ENCODE data around the gene DND1.

The DND1 gene

GRCh38 chr5:140673187-140673976, at the start of gene DND1:
TSS of gene DND1 (minus strand) at chr5:140673576. CDS start at chr5:140673542, 34 bp downstream.
- in situ Hi-C loops (cut with MboI; ENCODE audit: low sequenced_read_pairs), result no loop called here

DNA sequence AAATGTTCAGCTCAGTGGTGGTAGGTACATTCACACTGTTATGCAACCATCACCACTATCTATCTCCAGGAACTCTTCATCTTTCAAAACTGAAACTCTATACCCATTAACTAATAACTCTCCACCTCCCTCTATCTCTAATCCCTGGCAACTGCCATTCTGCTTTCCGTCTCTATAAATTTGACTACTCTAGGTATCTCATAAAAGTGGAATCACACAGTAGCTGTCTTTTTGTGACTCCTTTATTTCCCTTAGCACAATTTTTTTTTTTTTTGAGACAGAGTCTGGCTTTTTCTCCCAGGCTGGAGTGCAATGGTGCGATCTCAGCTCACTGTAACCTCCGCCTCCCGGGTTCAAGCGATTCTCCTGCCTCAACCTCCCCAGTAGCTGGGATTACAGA, 48.0 kb upstream of the DND1 start:
- in situ Hi-C loops (cut with MboI; ENCODE audit: low sequenced_read_pairs), result loop anchor here (25.0 kb wide), 2 partner anchors 359 to 484 kb away; partner anchors contain the start of gene SLC4A9

GRCh38 chr5:140720738-140721137, 47.4 kb upstream of the DND1 start:
- in situ Hi-C loops (cut with MboI; ENCODE audit: low sequenced_read_pairs), result loop anchor here (25.0 kb wide), 2 partner anchors 358 to 483 kb away; partner anchors contain the start of gene SLC4A9

GRCh38 chr5:140718266-140718592, 44.9 kb upstream of the DND1 start:
- in situ Hi-C loops (cut with MboI; ENCODE audit: low sequenced_read_pairs), result loop anchor here (25.0 kb wide), 2 partner anchors 356 to 481 kb away; partner anchors contain the start of gene SLC4A9

- in situ Hi-C loops (cut with MboI; ENCODE audit: low sequenced_read_pairs), result loop anchor here (25.0 kb wide), 2 partner anchors 354 to 479 kb away; partner anchors contain the start of gene SLC4A9
Measured at GRCh38 chr5:140716238-140716637, 42.9 kb upstream of the DND1 start.

DNA sequence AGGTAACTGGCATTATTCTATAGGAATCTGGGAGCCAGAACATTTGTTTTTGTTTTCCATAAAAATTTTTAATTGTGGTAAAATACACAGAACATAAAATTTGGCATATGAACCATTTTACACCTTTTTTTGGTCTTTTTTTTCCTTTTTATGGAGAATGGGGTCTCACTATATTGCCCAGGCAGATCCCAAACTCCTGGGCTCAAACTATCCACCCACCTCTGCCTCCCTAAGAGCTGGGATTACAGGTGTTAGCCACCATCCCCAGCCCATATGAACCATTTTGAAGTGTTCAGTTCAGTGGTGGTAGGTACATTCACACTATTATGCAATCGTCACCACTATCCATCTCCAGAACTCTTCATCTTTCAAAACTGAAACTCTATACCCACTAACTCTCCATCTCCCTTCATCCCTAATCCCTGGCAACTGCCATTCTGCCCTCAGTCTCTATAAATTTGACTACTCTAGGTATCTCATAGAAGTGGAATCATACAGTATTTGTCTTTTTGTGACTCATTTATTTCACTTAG, 40.3 kb upstream of the DND1 start:
- in situ Hi-C loops (cut with MboI; ENCODE audit: low sequenced_read_pairs), result loop anchor here (25.0 kb wide), 2 partner anchors 351 to 476 kb away; partner anchors contain the start of gene SLC4A9

DNA sequence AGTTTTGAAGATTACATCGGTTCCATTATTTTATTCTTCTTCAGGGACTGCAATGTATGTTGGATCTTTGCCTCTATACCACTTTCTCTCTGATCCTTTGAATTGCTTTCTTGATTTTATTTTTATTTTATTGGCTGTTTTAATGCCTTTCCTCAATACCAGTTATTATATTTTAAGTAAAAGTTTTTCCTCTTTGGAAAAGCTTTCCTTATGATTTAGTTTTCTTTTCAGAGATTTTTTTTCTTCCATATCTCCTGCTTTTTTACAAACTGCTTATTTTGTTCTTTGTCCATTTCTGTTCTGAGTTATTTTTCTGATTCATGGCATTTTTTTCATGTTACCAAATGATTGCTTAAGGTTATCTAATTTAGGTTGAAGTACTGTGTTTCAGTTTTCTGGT, 38.4 kb upstream of the DND1 start:
- in situ Hi-C loops (cut with MboI; ENCODE audit: low sequenced_read_pairs), result loop anchor here (25.0 kb wide), 2 partner anchors 349 to 474 kb away; partner anchors contain the start of gene SLC4A9

DNA sequence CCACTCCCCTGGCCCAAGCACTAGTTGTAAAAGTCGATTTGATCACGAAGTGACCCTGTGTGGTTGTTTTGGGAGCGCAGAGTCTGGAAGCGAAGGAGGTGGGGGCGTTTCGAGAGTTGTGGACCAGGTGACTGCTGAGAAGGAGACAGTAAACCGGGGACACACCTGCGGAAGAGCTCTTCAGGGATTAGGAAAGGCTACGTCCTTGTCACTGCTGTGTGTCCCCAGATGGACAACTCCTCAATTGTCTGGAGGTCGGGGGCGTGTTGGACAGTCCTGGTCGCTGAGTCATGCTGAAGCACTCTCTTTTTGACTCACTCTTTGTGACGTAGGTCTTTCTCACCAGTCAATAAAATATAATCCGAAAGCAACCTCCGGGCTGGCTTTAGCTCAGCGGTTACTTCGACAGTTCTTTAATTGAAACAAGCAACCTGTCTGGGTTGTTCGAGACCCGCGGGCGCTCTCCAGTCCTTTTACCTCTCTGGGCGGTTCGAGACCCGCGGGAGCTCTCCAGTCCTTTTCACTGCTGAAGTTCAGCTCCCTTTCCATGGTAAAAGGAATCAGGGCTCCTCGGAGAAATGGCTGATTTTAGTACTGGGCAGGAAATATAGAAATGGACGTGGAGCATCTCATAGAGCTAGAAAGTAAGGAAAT, 37.6 kb upstream of the DND1 start:
- in situ Hi-C loops (cut with MboI; ENCODE audit: low sequenced_read_pairs), result loop anchor here (25.0 kb wide), 2 partner anchors 349 to 474 kb away; partner anchors contain the start of gene SLC4A9

- in situ Hi-C loops (cut with MboI; ENCODE audit: low sequenced_read_pairs), result loop anchor here (25.0 kb wide), 2 partner anchors 346 to 471 kb away; partner anchors contain the start of gene SLC4A9
Measured at GRCh38 chr5:140708787-140709186, 35.4 kb upstream of the DND1 start.

DNA sequence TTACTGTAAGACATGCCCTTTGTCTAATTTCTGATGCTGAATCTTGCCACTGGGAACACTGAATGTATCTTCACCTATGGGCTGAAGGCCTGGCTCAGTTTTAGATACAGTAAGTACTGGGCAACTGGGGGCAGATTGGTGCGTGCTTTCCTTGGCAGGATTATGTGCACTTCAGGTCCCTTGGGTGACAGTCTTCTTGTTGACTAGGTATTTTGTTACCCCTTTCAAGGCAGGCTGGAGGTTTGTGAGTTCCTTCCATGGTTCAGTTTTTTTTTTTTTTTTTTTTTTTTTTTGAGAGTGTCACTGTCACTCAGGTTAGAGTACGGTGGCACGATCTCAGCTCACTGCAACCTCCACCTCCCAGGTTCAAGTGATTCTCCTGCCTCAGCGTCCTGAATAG, 34.4 kb upstream of the DND1 start:
- in situ Hi-C loops (cut with MboI; ENCODE audit: low sequenced_read_pairs), result loop anchor here (25.0 kb wide), 2 partner anchors 346 to 471 kb away; partner anchors contain the start of gene SLC4A9

DNA sequence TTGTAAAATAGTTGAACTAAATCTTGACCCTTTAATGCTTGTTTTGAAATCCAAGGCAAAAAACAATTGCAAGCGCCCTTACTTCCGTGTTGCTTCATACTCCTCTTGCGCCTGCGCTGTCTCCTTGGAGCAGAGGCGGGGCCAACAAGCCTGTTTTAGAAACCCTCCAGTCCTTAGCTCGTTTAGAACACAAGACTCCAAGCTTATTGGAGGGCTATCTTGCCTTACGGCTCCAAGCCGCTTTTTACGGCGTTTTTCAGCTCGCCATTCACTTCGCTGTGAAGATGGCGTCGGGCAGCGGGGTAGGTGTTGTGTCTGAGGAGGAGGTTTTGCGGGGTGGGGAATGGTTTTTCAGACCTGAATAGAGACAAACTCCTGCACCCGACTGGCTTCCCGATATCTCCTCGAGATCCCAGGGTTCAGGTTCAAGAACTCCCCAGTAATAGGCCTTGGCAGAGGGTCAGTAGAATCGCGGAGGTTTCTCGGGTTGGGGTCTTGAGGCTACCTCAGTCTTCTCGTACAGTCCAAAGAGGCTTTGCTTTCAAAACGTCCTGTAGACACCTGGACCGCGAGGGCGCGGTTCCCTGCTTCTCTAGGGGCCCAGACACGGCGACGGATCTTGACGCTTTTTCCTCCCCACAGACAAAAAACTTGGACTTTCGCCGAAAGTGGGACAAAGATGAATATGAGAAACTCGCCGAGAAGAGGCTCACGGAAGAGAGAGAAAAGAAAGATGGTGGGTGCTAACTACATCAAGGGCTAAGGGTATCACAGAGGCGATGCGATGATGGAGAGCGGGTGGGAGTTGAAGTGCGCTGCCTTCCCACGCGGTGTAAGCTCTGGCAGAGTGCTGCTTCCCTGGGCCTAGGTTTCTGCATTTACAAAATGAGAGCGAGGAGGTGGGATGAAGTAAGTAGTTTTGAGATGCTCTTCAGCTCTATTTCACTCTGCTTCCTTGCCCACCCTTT, 27.1 kb upstream of the DND1 start, which contains the start of gene ZMAT2:
ZMAT2 (plus strand) TSS at position 271 of the 968 bp plus-strand sequence; CDS start at position 285, 14 bp downstream.
- in situ Hi-C loops (cut with MboI; ENCODE audit: low sequenced_read_pairs), result loop anchor here (25.0 kb wide), 2 partner anchors 338 to 463 kb away; partner anchors contain the start of gene SLC4A9

GRCh38 chr5:140696891-140697492, 23.6 kb upstream of the DND1 start:
- in situ Hi-C loops (cut with MboI; ENCODE audit: low sequenced_read_pairs), result no loop called here

DNA sequence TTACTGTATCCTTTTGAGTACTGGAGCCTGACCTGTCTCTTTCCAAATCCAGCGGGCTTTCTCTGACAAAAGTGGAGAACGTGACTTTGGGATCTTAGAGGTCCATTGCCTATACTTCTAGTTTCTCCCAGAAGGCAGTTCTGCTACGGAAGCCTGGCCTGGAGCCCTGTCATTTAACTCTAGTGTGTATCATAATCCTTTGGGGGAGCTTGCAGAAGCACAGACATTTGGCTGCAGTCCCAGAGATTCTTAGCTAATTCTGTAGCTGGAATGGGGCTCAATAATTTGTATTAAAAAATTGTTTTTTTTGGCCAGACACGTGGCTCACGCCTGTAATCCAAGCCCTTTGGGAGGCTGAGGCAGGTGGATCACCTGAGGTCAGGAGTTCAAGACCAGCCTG, 20.9 kb upstream of the DND1 start:
- in situ Hi-C loops (cut with MboI; ENCODE audit: low sequenced_read_pairs), result no loop called here

DNA sequence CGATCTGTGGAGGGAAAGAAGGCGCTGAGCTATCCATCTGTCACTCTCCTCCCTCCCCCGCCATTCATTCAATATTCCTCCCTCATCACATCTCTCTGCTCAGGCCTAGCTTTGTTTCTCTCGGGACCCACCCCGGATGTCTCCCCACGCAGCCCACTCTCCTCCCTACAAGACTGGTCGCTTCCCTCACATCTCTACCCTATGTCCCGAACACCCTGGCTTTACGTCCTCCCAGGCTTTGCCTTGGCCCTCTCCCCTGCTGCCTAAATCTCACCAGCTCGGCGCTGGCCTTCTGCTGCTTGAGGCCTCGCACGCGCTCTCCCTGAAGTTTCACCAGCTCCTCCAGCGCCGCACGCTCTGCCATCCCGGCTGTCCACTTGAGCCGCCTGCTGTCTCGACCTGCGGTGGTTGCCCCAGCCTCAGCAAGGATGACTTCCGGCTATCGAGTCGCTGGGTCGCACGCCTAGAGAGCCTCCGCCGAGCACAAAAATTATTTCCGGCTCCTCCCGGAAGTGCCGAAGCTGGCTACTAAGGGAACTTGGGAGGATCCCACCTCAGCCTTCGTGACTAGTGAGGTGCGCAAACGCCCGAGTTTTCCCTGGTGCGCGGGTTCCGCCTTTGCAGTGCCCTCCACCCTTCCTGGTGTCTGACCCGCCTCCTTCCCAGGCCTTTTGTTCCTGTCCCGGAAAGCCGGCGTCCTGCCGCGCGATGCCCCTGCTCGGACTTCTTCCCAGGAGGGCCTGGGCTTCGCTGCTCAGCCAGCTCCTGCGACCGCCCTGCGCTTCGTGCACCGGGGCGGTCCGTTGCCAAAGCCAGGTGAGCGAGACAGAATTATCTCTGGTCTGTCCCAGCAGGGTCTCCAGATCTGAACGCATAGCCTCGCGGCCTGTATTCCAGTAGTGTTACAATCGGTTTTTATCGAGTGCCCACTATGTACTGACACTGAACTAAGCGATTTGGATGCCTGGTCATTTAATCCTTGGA, 17.9 kb upstream of the DND1 start, which contains the start of the genes HARS1 and HARS2:
HARS1 (minus strand) TSS at position 430 of the 984 bp plus-strand sequence; CDS start at position 364, 66 bp downstream.
HARS2 (plus strand) TSS at position 515 of the 984 bp plus-strand sequence; CDS start at position 709, 194 bp downstream.
- in situ Hi-C loops (cut with MboI; ENCODE audit: low sequenced_read_pairs), result no loop called here

DNA sequence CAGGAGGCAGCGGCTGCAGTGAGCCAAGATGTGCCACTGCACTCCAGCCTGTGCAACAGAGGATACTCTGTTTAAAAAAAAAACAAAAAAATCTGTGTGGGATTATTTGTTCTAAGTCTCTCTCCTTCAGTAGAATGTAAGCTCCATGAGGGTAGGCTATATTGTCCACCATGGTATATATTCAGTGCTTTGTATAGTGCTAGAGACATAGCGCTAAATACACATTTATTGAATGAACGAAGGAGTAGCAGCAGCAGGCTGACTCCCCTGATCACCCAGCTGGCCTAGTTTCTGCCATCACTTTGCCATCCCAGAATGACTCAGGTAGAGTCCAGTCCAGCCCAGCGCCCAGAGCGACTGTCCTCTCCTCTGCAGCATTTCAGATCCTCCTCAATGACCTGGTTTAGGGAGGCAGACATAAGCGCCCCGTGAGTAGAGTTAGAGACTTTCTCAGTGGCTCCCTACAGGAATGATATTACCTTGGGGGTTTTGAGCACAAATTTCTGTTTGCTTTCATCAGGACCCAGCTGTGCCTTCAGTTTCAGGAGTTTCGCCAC, 17.1 kb upstream of the DND1 start:
- in situ Hi-C loops (cut with MboI; ENCODE audit: low sequenced_read_pairs), result no loop called here

DNA sequence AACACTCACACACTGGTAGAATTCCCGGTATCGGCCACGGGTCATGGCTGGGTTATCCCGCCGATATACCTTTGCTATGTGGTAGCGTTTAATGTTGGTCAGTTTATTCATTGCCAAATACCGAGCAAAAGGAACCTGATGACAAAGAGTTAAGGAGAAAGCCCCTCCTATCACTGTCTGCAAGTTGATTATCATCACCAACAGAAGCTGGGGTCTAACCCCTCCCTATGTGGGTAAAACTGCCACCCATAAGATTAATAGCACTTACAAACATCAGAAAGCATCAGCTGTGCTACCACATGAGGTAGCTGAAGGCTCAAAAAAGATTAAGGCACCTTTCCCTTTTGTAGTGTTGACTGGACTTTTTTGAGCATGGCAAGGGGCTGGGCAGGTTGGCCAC, 5.6 kb upstream of the DND1 start:
- in situ Hi-C loops (cut with MboI; ENCODE audit: low sequenced_read_pairs), result no loop called here

GRCh38 chr5:140677947-140678346, 4.6 kb upstream of the DND1 start:
- in situ Hi-C loops (cut with MboI; ENCODE audit: low sequenced_read_pairs), result no loop called here

GRCh38 chr5:140674629-140675028, 1.3 kb upstream of the DND1 start:
- in situ Hi-C loops (cut with MboI; ENCODE audit: low sequenced_read_pairs), result no loop called here

All from HL-60/S4 treated with phorbol 12-myristate 13-acetate at 8.2 ng/mL for 4 days and 3 days (cell line).